GM19372 (cell line): ENCODE data around the gene CASP9.
"Not testable (repeated sequence)": the region's sequence is repeated elsewhere in the genome, so short reads cannot be mapped to it uniquely, and the experiment has no call there.

ENCODE experiments used
- ATAC-seq: cut with Tn5 transposase; IDR thresholded peaks from one replicate; pipeline ENCODE4 v1.9.1; 2021; ENCODE audit warnings: mild to moderate bottlenecking, low read depth, moderate library complexity; ENCODE audit not compliant: unreplicated experiment

CASP9 gene

DNA sequence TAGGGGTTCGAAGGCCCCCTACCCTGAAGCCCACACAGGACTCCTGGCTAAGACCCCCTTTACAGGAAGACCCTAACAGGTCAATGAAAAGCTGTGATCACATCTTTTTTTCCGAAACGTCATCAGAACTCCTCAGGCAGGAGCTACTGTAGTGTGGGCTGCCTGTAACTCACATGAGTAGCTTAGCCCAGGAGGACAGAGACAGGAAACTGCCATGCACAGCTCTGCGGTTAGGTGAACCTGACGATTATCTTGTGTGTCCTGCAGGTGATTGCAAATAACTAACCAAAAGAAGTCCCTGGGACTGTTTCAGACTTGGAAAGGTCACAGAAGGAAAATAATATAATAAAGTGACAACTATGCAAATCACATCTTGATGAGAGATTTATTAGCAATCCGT lies 52.3 kb downstream of the CASP9 start:
- not testable (repeated sequence) for ATAC-seq

DNA sequence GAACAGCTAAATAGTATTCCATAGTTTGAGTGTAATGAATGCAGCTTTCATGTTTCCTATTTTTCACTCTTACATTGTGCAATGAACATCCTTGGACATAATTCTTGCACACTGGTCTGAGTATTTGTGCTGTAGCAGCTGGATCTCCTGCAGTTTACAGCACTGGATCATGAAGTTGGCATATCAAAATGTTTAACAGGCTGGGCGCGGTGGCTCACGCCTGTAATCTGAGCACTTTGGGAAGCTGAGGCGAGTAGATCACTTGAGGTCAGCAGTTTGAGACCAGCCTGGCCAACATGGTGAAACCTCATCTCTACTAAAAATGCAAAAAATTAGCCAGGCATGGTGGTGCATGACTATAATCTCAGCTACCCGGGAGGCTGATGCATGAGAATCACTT lies 52.9 kb downstream of the CASP9 start:
- not testable (repeated sequence) for ATAC-seq

DNA sequence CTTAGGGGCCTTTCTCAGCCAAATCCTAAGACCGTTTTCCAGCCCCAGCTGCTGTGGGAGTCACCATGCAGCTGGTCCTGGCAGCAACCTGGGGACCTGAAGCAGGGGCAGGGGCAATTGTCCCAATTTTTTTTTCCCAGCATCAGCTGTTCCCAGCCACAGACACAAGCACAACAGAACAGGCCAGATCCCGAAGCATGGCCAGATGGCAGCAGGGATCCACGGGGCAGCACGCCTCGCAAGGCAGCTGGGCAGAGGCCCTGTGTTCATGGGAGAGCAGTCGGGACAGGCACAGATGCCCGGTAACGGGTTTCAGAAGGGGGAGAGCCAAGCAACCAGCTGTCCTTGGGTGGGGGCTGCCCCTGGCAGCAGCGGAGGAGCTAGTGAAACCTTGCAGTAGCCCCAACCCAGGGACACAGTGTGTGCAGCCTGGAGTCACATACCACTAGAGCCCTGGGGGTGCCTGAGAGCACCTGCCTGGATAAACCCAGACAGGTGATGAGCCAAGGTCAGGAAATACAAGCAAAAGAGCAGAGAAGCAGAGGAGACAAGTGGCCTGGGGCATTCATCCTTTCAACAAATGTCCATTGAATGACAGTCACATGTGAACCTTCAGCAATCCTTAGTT lies 54.1 kb downstream of the CASP9 start:
- not testable (repeated sequence) for ATAC-seq

DNA sequence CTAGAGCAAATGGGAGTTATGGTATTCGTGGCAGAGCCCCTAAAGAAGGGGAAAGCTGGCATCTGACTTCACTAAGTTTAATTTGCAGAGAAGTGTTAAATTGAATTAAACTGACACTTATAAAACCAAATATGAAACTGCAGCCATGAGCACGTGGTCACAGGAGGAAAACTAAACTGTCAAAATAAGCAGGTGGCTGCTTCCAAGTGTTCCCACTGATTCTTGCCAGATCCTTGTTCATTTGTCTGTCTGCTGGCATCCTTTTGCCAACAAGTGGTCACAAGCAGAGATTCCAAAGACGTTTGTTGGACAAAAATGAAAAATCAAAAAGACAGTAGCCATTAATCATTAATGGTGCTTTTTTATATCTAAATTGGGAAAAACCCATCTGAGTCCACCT lies 54.7 kb downstream of the CASP9 start:
- ATAC-seq: no peak

DNA sequence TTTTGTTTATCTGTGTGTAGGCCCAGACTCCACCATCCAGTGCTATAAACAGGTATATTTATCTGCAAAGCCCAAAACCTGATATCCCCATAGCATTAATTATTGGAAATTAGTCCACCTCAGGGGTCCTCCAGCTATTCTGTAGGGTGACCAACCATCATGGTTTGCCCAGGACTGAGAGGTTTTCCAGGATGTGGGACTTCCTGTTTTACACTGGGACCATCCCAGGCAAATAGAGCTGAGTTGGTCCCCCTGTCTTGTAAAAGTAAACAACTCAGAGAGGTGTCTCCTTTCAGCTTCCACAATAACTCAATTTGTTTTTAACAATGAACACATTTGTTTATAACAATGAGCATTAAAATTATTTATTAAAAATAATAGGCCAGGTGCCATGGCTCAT lies 55.9 kb downstream of the CASP9 start:
- no peak for ATAC-seq

DNA sequence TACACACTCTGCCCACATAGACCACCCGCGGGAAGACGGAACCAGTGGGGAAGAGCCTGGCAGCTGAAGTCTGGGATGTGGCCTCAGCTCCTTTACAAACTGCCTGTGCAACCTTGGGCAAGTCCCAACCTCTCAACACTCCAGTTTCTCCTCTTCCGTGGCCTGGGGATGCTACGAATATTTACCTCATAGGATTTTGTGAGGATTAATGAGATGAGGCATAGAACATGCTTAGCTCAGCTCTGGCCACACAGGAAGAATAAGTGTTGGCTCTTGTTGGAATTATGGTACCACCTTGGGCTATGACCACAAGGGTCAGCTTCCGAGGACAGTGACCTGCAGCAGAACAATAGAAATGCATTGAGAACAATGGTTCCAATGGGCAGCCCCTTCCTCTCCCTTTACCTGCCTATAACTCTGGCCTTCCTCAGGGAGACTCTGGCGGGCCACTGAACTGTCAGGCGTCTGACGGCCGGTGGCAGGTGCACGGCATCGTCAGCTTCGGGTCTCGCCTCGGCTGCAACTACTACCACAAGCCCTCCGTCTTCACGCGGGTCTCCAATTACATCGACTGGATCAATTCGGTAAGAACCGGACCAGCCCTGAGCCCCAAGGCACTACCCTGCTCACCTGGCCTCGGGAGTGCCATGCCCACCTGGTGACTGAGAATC lies 56.9 kb downstream of the CASP9 start:
- not testable (repeated sequence) for ATAC-seq

DNA sequence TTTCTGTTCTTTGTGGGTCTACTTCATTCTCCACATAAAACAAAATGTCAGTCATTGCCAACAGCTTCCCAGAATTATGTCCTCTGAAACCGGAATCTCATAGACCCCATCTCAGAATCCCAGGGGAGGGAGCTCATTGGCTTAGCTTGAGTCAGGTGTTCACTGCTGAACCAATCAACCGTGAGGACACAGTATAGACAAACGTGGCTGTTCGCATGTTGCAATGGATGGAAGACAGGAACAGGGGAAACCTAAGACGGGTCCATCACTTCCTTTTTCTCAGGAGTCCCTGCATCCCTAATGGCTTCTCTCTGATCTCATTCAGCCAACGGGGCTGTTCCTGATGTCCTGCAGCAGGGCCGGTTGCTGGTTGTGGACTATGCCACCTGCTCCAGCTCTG lies 58.3 kb downstream of the CASP9 start:
- ATAC-seq: no peak

DNA sequence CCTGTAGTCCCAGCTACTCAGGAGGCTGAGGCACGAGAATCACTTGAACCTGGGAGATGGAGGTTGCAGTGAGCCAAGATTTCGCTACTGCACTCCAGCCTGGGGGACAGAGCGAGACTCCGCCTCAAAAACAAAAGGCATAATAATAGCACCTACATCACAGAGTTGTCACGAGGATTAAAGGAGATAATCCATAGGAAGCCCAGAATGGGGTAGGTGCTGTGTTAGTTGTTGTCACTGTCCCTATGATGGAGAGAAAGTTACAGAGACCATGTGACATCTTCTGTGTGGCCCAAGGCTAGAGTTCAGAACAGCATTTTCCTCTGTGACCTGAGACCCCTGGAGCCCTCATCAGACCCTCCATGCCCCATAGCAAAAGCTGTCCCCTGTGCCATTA lies 60.1 kb downstream of the CASP9 start:
- not testable (repeated sequence) for ATAC-seq

DNA sequence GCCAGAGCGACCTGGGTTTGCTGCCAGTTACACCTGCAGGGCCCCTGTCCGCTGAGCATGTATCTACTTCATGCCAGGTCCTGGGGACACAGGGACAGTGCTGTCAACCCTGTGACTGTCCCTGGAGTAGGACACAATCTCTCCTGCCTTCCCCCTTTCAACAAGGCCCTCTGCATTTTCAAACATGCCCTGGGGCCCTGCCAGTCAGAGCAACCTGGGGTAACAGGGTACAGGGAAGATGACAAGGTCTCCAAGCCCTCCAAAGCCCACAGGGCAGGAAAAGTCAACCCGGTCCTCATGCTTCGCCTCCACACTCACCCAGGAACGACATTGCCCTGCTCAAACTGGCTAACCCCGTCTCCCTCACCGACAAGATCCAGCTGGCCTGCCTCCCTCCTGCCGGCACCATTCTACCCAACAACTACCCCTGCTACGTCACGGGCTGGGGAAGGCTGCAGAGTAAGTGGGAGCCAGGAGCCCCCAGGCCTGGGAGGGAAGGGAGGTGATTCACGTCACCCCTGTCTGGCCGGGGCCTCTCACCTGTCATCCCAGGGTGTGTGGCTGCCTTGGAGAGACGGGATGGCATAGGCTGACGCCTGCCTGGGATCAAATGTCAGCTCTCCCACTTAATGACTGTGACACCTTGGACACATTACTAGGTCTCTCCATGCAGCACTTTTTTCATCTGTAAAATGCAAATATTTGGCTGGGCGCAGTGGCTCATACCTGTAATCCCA lies 60.8 kb downstream of the CASP9 start:
- not testable (repeated sequence) for ATAC-seq

DNA sequence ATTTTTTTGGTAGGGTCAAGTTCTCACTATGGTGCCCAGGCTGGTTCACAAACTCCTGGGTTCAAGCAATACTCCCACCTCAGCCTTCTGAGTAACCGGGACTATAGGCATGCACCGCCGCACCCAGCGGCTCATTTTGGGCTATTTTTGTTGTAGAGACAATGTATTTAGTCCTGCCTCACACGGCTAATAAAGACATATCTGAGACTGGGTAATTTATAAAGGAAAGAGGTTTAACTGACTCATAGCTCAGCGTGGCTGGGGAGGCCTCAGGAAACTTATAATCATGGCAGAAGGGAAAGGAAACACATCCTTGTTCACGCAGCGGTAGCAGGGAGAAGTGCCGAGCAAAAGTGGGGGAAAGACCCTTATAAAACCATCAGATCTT lies 63.3 kb downstream of the CASP9 start:
- ATAC-seq: no peak

DNA sequence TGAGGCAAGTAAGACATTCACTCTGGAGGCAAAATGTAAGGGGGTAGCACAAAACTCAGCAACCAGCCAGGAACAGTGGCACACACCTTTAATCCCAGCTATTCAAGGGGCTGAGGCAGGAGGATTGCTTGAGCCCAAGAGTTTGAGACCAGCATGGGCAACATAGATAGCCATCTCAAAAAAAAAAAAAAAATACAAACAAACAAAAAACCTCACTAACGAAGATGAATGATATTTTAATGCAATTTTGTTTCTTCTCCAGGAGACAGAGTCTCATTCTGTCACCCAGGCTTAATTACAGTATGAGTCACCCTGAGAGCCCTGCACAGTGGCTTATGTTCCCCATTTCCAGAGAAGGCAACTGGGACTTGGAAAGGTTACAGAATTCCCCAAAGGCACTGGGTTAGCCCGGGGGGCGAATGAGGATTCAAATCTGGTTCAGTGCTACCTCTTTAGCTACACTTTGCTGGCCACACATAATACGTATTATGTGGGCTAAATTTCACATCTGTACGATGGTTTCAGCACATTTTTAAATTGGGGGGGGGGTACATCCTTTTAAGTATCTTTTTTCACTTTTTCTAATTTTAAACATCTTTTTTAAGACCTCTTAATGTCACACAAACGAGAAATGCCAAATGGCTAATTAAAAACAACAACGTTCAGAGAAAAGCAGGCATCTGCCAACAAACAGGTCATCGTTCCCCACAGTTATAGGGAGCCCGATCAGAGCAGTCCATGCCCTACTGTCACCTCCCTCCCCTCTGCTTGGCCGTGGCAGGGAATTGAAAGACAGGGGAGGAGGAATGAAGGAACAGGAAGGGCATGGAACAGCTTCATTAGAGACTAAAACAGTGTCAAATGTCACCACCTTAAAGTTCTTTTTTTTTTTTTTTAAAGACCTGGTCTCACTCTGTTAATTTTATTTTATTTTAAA lies 64.0 kb downstream of the CASP9 start:
- ATAC-seq: no peak

DNA sequence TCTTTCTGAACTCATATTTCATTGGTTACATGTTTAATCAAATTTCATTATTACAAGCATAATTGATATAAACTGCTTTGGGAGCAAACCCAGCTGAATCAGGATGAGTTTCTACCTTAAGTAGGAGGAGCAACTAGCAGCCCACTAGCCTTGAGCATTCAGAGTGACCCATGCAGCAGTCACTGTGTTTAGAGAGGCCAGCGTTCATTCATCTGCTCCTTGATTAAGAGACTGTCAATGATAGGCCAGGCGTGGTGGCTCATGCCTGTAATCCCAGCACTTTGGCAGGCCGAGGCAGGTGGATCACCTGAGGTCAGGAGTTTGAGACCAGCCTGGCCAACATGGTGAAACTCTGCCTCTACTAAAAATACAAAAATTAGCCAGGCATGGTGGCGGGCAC lies 65.6 kb downstream of the CASP9 start:
- not testable (repeated sequence) for ATAC-seq

DNA sequence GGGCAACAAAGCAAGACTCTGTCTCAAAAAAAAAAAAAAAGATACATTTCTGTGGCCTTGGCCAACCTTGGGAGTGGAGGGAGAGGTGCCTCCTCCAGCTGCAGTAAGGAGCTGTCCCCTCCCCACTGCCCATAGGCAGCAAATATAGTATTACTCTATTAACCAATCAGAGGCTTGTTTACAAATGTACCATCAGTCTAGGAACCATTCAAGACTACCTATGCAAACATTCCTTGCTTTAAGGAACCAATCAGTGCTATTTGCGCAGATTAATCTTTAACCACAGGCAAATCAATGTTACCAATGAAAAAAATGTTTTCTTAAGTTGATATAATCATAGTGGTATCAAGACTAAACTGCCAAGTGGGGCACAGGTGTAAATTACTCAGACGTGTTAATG lies 66.4 kb downstream of the CASP9 start:
- no peak for ATAC-seq

DNA sequence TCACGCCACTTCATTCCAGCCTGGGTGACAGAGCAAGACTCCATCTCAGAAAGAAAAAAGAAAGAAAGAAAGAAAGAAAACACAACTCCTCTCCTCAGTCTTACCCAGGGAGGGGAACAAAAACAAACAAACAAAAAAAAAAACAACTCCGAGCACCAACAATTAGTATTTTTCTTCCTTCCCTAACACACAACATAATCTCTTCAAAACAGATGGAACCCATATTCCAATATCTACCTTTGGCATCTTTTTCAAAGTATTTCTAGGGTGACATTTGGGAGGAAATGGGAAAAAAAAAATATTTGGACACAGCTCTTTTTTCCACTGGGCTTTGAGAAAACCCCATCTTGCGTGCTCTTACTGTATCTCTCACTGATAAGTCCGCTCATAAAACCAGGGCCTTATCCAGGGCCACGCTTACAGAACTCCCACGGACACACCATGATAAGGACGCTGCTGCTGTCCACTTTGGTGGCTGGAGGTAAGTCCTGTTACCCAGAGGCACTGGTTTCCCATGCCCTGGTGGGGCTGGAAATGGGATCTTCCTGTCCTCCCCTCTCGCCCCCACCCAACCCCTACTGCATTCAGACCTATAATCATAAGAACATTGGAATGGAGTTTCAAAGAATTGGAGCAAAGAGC lies 67.6 kb downstream of the CASP9 start, which contains the start of gene CELA2A:
Gene CELA2A, plus strand, starts transcription at position 420 of the 642 bp plus-strand sequence. Its CDS starts 22 bp downstream, at position 442.
- no peak for ATAC-seq

DNA sequence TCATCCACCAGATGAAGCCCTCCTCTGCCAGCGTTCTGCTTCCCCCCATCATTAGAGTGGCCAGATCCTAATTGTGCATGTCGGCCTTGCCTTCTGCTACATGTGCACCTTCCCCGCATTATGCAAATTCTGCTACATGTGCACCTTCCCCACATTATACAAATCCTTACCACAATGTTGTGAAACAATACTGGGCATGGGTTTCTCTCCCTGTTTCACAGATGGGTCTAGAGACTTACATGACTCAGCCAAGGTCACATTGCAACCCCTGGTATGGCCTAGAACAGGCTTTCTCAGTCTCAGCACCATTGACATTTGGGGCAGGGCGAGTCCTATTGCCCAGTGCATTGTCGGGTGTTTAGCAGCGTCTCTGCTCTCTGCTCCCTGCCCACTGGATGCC lies 68.5 kb downstream of the CASP9 start:
- ATAC-seq: no peak

DNA sequence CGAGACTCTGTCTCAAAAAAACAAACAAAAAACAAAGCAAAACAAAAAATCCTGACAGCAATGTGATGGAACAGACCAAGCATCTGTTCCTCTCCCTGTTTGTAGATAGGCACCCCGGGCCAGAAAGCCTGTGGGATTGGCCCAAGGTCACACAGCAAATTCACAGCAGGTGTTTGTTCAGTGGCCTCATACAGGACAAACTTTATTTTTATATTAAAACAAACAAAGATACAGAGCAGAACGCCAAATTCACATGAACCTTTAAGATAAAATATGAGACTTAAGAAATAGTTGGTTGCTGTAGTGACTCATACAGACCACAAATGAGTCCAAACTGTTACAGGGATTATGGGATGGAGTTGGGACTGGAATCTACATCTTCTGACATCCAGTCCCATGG lies 69.8 kb downstream of the CASP9 start:
- ATAC-seq: no peak

DNA sequence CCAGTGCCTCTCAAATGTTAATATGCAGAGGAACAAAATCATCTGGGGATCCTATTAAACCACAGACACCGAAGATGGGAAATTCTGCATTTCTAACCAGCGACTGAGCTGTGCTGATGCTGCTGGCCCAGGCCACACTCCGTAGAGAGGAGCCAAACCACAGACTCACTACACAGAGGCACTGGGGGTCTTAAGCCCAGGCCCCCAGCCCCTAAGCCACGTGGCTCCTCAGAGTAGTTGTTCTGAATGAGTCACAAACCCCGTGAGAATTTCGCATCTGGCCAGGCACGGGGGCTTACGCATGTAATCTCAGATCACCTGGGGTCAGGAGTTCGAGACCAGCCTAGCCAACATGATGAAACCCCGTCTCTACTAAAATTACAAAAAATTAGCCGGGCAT lies 70.3 kb downstream of the CASP9 start:
- ATAC-seq: no peak

DNA sequence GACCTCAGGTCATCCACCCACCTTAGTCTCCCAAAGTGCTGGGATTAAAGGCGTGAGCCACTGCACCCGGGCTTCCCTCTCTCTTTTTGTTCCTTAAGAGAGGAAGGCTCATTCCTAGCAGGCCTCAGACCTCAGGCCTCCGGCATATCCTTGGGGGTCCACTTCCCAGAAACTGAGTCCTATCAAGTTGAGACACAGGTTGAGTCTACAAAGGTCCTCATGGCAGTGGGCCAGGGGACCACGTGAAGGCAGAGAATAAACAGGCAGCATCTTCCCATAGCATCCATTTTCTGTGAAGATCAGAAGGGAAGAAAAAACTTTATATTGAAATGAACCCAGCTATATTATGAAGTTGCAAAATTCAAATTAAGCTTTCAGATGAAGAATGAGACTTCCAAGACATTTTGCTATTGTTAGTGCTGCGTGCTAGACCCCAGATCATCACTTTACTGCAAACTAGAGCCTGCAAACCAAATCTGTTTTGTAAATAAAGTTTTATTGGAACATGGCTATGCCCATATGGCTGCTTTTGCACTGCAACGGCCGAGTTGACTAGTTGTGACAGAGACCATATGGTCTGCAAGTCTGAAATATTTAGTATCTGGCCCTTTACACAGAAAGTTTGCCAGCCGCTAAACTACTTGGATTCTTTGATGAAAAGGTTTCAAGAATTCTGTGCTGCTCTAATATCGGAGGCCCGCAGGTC lies 71.0 kb downstream of the CASP9 start:
- no peak for ATAC-seq

DNA sequence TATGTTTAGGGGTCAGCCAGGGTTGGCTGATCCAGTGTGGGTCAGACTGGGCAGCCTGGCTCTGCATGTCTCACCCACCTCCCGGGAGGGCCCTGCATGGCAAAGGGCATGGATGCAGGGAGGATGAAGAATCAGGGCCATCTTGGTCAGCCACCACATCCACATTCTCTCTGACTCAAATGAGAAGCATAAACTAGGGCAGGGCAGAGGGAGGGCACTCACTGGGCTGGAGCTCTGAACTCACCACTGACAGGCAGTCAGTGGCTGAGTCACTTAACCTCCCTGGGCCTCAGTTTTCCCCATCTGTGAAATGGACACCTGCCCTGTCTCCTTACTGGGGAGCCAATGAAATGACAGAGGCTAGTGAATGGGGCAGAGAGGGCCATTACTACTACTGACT lies 71.8 kb downstream of the CASP9 start:
- ATAC-seq: no peak
